ENCODE results near the gene SRRM3. TPM values are rescaled to one million over a fixed set of nuclear protein-coding genes. Genes with fewer than 3 reads are reported as not detected.

SRRM3 gene
- total RNA-seq, 2 experiments from 2014 or later: not detected

DNA sequence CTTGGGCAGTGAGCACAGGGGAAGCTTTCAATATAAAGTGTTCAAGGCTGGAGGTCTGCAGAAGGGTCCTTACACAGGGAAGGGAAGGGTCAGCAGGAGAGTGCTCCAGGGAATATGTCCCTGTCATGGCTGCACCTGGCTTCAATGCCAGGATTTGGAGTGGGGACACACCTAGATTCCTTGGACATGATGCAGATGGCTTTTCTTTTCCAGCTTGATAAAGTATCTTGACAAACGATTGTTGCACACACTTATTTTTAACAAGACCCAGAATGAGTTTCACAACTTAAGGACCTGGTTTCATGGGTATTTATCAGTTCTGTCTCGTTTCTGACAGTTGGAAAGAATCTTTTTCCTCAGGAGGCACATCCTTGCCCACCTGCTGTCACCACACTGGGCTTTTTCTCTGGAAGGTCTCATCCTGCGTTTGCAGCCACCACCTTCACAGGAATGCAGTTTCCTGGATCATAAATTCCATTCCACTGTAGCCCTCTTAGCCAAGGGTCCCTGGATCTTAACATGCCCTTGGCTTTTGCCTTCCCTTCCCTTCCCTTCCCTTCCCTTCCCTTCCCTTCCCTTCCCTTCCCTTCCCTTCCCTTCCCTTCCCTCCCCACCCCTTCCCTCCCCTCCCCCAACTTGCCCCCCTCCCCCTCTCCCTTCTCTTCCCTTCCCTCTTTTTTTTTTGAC, 21.7 kb downstream of the SRRM3 start:
- POLR2A ChIA-PET: interaction anchor here (0.8 kb wide), 1 partner anchor 13 kb away, joined by 4 read pairs; no protein-coding TSS in a partner anchor
- no TSS peak for BruUV-seq (replicated peaks)
- H3K4me3 ChIP-seq (ENCODE audit: low read depth, low read length, poor library complexity, severe bottlenecking): no peak overlapping the region
- H3K4me2 ChIP-seq (ENCODE audit: low read length): no peak overlapping the region
- no peaks in the 10 kb centered on the region for H3K4me1 ChIP-seq (ENCODE audit: insufficient read depth, low read length, poor library complexity, severe bottlenecking)
- no peaks in the 10 kb centered on the region for H4K20me1 ChIP-seq (ENCODE audit: insufficient read depth, low read length)
- intact Hi-C loops (cut with micrococcal nuclease; ENCODE audit: unreplicated experiment): no loop called here
- H2AFZ ChIP-seq (ENCODE audit: low read length): no peak overlapping the region
- no peaks in the 10 kb centered on the region for H3K36me3 ChIP-seq (ENCODE audit: insufficient read depth, low read length)
- no peak for DNase-seq (ENCODE audit: low spot score)
- no peak overlapping the region for H3K27ac ChIP-seq (ENCODE audit: low read depth, low read length, poor library complexity, severe bottlenecking)
- CTCF ChIA-PET (ENCODE audit: unreplicated experiment): no interaction called here
- H3K9me2 ChIP-seq (ENCODE audit: insufficient read depth, low read length): no peaks in the 10 kb centered on the region
- H3K9me3 ChIP-seq (ENCODE audit: low read length): no peaks in the 10 kb centered on the region
- TF ChIP-seq EZH2phosphoT487 (IDR thresholded peaks at IDR 0.05; ENCODE audit: borderline replicate concordance, low read depth, low read length): no peak
- TF ChIP-seq, protein P1, sequence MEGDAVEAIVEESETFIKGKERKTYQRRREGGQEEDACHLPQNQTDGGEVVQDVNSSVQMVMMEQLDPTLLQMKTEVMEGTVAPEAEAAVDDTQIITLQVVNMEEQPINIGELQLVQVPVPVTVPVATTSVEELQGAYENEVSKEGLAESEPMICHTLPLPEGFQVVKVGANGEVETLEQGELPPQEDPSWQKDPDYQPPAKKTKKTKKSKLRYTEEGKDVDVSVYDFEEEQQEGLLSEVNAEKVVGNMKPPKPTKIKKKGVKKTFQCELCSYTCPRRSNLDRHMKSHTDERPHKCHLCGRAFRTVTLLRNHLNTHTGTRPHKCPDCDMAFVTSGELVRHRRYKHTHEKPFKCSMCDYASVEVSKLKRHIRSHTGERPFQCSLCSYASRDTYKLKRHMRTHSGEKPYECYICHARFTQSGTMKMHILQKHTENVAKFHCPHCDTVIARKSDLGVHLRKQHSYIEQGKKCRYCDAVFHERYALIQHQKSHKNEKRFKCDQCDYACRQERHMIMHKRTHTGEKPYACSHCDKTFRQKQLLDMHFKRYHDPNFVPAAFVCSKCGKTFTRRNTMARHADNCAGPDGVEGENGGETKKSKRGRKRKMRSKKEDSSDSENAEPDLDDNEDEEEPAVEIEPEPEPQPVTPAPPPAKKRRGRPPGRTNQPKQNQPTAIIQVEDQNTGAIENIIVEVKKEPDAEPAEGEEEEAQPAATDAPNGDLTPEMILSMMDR (conservative IDR thresholded peaks at IDR 0.05; ENCODE audit: low read length): no peak
- H3K79me2 ChIP-seq (ENCODE audit: insufficient read depth, low read depth, low read length): no peaks in the 10 kb centered on the region

DNA sequence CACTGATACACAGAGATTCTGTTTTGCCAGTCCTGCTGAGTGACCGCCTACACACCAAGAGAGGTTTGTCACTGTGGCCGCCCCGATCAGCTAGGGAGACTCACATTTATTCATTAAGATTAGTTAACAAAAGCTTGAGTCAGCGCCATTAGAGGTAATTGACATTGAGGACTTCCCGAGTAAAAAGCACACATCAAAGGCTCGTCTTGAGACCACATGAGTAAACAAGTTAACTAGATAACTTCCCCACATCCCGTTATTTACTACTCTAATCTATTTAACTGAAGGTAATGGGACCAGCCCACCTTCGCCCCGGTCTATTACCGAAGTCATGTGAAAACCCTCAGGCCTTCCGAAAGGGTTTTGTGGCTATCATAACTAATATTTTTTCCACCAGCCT, 23.0 kb downstream of the SRRM3 start:
- no peak for DNase-seq (ENCODE audit: low spot score)
- Histone ChIP-seq H2AFZ (ENCODE audit: low read length) (no peak overlapping the region), H3K4me3 (ENCODE audit: low read depth, low read length, poor library complexity, severe bottlenecking) (no peak overlapping the region), H3K4me1 (ENCODE audit: insufficient read depth, low read length, poor library complexity, severe bottlenecking) (no peaks in the 10 kb centered on the region), H3K4me2 (ENCODE audit: low read length) (no peak overlapping the region), H3K27ac (ENCODE audit: low read depth, low read length, poor library complexity, severe bottlenecking) (no peak overlapping the region), H3K79me2 (ENCODE audit: insufficient read depth, low read depth, low read length) (no peaks in the 10 kb centered on the region), H3K9me3 (ENCODE audit: low read length) (no peaks in the 10 kb centered on the region), H3K9me2 (ENCODE audit: insufficient read depth, low read length) (no peaks in the 10 kb centered on the region), H3K36me3 (ENCODE audit: insufficient read depth, low read length) (no peaks in the 10 kb centered on the region), H4K20me1 (ENCODE audit: insufficient read depth, low read length) (no peaks in the 10 kb centered on the region)
- intact Hi-C loops (cut with micrococcal nuclease; ENCODE audit: unreplicated experiment): no loop called here
- ChIA-PET POLR2A (interaction anchor here (0.8 to 1.1 kb wide), 2 partner anchors 14 to 93 kb away, joined by 4 read pairs; no protein-coding TSS in a partner anchor), CTCF (ENCODE audit: unreplicated experiment) (no interaction called here)
- BruUV-seq (replicated peaks): no TSS peak
- TF ChIP-seq EZH2phosphoT487 (IDR thresholded peaks at IDR 0.05; ENCODE audit: borderline replicate concordance, low read depth, low read length): no peak
- TF ChIP-seq, protein P1 (conservative IDR thresholded peaks at IDR 0.05; ENCODE audit: low read length): no peak

DNA sequence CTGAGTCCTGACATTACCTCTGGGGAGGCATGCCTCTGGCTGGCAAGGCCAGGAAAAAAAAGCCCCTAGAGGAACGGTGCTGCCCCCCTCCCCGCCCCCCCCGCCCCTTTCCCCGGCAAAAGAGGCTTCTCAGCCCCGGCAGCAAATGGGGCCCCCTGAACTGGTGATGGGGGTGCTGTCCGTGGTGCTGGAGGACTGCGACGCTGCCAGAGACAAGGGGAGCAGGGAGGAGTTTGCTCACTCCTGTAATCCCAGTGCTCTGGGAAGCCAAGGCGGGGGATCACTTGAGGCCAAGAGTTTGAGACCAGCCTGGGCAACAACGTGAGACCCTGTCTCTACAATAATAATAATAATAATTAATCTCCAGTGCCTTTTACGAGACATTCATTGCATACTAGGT, 23.7 kb downstream of the SRRM3 start:
- TF ChIP-seq, protein P1 (conservative IDR thresholded peaks at IDR 0.05; ENCODE audit: low read length): no peak
- no peak for TF ChIP-seq EZH2phosphoT487 (IDR thresholded peaks at IDR 0.05; ENCODE audit: borderline replicate concordance, low read depth, low read length)
- Histone ChIP-seq H3K79me2 (ENCODE audit: insufficient read depth, low read depth, low read length) (no peaks in the 10 kb centered on the region), H3K4me2 (ENCODE audit: low read length) (no peak overlapping the region), H2AFZ (ENCODE audit: low read length) (no peak overlapping the region), H3K36me3 (ENCODE audit: insufficient read depth, low read length) (no peaks in the 10 kb centered on the region), H3K4me3 (ENCODE audit: low read depth, low read length, poor library complexity, severe bottlenecking) (no peak overlapping the region), H4K20me1 (ENCODE audit: insufficient read depth, low read length) (no peaks in the 10 kb centered on the region), H3K9me3 (ENCODE audit: low read length) (no peaks in the 10 kb centered on the region), H3K4me1 (ENCODE audit: insufficient read depth, low read length, poor library complexity, severe bottlenecking) (no peaks in the 10 kb centered on the region), H3K9me2 (ENCODE audit: insufficient read depth, low read length) (no peaks in the 10 kb centered on the region), H3K27ac (ENCODE audit: low read depth, low read length, poor library complexity, severe bottlenecking) (no peak overlapping the region)
- intact Hi-C loops (cut with micrococcal nuclease; ENCODE audit: unreplicated experiment): no loop called here
- ChIA-PET POLR2A (interaction anchor here (1.1 kb wide), 1 partner anchor 93 kb away, joined by 4 read pairs; no protein-coding TSS in a partner anchor), CTCF (ENCODE audit: unreplicated experiment) (interaction anchor here (0.5 kb wide), 1 partner anchor 406 kb away, joined by 3 read pairs; no protein-coding TSS in a partner anchor)
- peak; percentile 33 for DNase-seq (ENCODE audit: low spot score)
- BruUV-seq (replicated peaks): no TSS peak
